Muscle of back (tissue), 13 donors: ENCODE measurements around the gene RGS3. TPM values are rescaled to one million over a fixed set of nuclear protein-coding genes. Genes with fewer than 3 reads are reported as not detected.
A peak's percentile ranks its signal among the peaks of the same experiment; 100 is the strongest.
"Not testable (repeated sequence)": the region's sequence is repeated elsewhere in the genome, so short reads cannot be mapped to it uniquely, and the experiment has no call there.

Source experiments
- DNase-seq, 3 donors: peaks; one replicate each; pipeline versions ENCODE4 v3.0.0 to v3.0.0-alpha.2; 2013
- long read RNA-seq, 9 donors: transcript quantifications; one replicate each; lab custom pipeline, GENCODE V29; 2026
- polyA plus RNA-seq, 10 donors: library from polyadenylated mRNA; unstranded; fragments of 120-200 nt; gene quantifications; one replicate each; pipeline ENCODE4 v1.2.1, GENCODE V29; 2013; ENCODE audit not compliant: insufficient read length in 10 of 10

RGS3 gene
- polyA plus RNA-seq = 10 to 100 TPM; 34.8 to 61.2 (median 50.0) TPM
- long read RNA-seq, donor 1, transcript RGS3-211 (5 exons, 2,155 nt) = major isoform, 20 of 27 reads
- long read RNA-seq, donor 1, partial matches to known transcripts = 5 of 27 reads
- long read RNA-seq, donor 1, other reads (novel, unspliced or antisense) = 0 of 27 reads
- long read RNA-seq, donor 2, transcript RGS3-211 (5 exons, 2,155 nt) = major isoform, 11 of 11 reads
- long read RNA-seq, donor 2, partial matches to known transcripts = 0 of 11 reads
- long read RNA-seq, donor 2, other reads (novel, unspliced or antisense) = 0 of 11 reads
- long read RNA-seq, donor 3 = 0 reads
- long read RNA-seq, donor 4, transcript RGS3-211 (5 exons, 2,155 nt) = major isoform, 28 of 40 reads
- long read RNA-seq, donor 4, partial matches to known transcripts = 8 of 40 reads
- long read RNA-seq, donor 4, other reads (novel, unspliced or antisense) = 0 of 40 reads
- long read RNA-seq, donor 5, full-length matches to known transcripts = 18 of 18 reads
- long read RNA-seq, donor 5, partial matches to known transcripts = 0 of 18 reads
- long read RNA-seq, donor 5, other reads (novel, unspliced or antisense) = 0 of 18 reads
- long read RNA-seq, donor 6, transcript RGS3-211 (5 exons, 2,155 nt) = major isoform, 20 of 28 reads
- long read RNA-seq, donor 6, partial matches to known transcripts = 7 of 28 reads
- long read RNA-seq, donor 6, other reads (novel, unspliced or antisense) = 0 of 28 reads
- long read RNA-seq, donor 7, transcript RGS3-211 (5 exons, 2,155 nt) = major isoform, 22 of 28 reads
- long read RNA-seq, donor 7, partial matches to known transcripts = 6 of 28 reads
- long read RNA-seq, donor 7, other reads (novel, unspliced or antisense) = 0 of 28 reads
- long read RNA-seq, donor 8, transcript RGS3-211 (5 exons, 2,155 nt) = major isoform, 10 of 11 reads
- long read RNA-seq, donor 8, partial matches to known transcripts = 0 of 11 reads
- long read RNA-seq, donor 8, other reads (novel, unspliced or antisense) = 0 of 11 reads
- long read RNA-seq, donor 9, partial matches to known transcripts = 0 of 4 reads
- long read RNA-seq, donor 9, other reads (novel, unspliced or antisense) = 0 of 4 reads

- peak in 2 of 3 donors; percentile 28 to 56 for DNase-seq
Measured at GRCh38 chr9:113463418-113464285, at the start of gene RGS3. RGS3 (plus strand) TSS chr9:113463727; CDS start chr9:113463803, 76 bp downstream.

DNA sequence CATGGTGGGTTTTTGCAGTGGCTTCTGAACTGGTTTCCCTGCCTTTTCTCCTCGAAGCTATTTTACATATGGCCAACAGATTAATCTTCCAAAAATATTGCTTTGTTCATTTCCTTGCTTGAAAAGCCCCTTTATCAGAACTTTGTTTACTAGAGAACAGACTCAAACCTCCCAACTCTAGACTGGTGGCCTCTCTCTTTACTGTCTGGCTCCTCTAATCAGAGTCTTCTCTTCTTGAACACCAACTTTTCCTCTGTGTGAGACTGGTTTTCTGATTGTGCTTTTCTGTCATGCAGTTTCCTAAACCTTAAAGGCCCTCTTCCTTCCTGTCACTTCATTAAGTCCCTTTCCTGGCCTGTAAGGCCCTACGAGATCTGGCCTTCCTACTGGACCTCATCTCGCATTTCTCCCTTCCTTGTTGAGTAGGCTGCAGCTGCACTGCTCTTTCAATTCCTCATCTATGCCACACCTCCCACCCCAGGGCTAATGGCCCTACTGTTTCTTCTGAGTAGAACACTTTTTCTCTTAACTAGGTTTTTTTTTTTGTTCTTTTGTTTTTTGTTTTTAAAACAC is 47.3 kb upstream of the RGS3 start:
- peak in 1 of 3 donors; percentile 41 for DNase-seq

- no peak for DNase-seq
Measured at GRCh38 chr9:113417370-113417769, 46.2 kb upstream of the RGS3 start.

- no peak for DNase-seq
Measured at GRCh38 chr9:113421726-113422125, 41.8 kb upstream of the RGS3 start.

GRCh38 chr9:113425072-113425471 is 38.5 kb upstream of the RGS3 start:
- DNase-seq = no peak

- DNase-seq = no peak
Measured at GRCh38 chr9:113426701-113427100, 36.8 kb upstream of the RGS3 start.

DNA sequence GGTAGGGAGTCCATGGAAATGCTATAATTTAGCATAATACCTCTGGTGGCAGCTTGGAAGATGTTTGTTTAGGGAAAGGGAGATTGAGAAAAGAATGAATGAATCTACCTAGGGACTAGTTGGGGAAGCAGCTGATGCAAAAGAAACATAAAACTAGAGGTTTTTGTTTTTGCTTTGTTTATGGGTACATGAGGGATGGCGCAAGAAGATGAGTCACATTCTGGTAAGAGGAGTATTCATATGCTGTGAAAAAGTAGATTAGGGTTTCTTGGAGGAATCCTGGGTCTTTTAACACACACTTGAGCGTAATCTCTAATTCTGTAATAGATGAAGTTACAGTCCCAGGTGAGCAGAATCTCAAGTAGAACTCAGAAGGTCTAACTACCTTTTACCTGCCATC is 35.9 kb upstream of the RGS3 start:
- DNase-seq = no peak

GRCh38 chr9:113428062-113428615 is 35.4 kb upstream of the RGS3 start:
- peak in 1 of 3 donors; percentile 72 for DNase-seq

DNA sequence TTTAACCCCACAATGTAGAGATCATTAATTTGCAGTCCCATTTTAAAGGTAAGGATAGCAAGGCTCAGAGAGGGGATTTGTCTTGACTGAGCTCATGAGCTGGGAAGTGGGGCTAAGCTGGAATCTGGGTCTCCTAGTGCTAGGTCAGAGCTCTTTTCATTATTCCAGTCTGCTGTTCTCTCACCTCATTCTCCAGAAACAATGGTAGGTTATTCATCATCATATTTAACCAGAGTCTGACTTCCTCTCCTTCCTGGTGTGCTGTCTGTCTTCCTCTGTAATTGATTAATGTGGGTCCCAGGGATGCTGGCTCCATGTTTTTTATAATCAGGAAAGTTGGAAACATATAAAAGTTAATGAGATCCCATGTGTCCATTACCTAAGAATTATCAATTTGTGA is 32.3 kb upstream of the RGS3 start:
- DNase-seq = no peak

GRCh38 chr9:113436728-113437515 is 26.6 kb upstream of the RGS3 start:
- DNase-seq = no peak

- DNase-seq = not testable (repeated sequence)
Measured at GRCh38 chr9:113437716-113438115, 25.8 kb upstream of the RGS3 start.

DNA sequence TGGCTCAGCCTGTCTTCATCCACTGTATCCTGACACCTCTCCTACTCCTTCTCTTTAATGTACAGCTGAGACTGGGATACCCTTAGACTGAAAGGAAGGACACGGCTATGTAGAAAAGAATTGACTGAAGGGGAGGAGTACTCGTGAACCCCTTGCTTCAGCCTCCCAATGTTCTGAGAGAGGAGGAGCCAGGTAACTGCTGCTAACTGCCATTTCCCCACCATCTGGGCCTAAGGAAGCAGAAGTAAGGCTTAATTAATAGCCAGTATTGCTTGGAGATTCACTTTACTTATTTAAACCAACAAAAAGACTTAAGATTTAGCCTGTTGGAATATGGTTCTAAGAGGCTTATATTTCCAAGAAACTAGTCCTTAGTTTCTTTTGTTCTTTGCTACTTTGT is 18.8 kb upstream of the RGS3 start:
- no peak for DNase-seq

DNA sequence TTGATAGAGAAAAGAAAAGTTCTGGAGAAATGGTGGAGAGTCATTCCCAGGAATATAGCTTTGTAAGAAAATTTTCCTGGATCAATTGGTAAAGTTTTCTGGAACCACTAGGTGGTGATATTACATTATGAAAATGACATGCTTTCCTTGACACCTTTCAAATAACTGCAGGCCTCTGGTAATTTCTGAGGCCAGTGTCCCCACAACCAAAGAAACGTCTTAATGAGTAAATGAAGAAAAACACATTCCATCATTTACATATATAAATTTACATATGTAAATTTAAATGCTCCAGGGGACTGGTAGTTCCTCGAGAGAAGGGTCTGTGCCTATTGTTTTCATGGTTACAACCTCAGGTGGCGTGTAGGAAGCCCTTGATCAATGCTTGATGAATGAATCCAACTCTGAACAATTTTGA is 17.2 kb upstream of the RGS3 start:
- peak; percentile 48 to 66 (median 49) for DNase-seq

- no peak for DNase-seq
Measured at GRCh38 chr9:113449376-113449775, 14.2 kb upstream of the RGS3 start.

- no peak for DNase-seq
Measured at GRCh38 chr9:113452113-113452605, 11.4 kb upstream of the RGS3 start.

GRCh38 chr9:113454914-113455761 is 8.4 kb upstream of the RGS3 start:
- peak in 2 of 3 donors; percentile 53 to 67 for DNase-seq

DNA sequence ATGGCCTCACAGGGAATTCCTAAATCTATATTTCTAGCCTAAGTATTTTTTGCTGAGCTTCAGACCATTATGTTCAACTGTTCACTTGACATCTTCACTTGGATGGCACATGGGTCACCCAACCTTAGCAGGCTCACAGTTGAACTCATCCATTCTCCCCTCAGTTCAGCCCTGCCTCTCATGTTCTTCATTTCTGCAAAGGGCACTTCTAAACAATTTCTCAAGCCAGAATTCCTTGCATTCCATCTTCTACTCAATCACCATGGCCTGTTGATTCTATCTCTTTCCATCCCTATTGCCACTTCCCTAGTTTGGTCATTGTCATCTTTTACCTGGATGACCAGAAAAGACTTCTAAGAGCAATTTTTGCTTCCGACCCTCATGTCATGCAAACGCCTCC is 7.3 kb upstream of the RGS3 start:
- no peak for DNase-seq

- DNase-seq = no peak
Measured at GRCh38 chr9:113461285-113461684, 2.2 kb upstream of the RGS3 start.
